Measurements from ENCODE around the gene COPB1.
A peak's percentile ranks its signal among the peaks of the same experiment; 100 is the strongest.
"Not testable (repeated sequence)": the region's sequence is repeated elsewhere in the genome, so short reads cannot be mapped to it uniquely, and the experiment has no call there.

Gene COPB1, protein sequence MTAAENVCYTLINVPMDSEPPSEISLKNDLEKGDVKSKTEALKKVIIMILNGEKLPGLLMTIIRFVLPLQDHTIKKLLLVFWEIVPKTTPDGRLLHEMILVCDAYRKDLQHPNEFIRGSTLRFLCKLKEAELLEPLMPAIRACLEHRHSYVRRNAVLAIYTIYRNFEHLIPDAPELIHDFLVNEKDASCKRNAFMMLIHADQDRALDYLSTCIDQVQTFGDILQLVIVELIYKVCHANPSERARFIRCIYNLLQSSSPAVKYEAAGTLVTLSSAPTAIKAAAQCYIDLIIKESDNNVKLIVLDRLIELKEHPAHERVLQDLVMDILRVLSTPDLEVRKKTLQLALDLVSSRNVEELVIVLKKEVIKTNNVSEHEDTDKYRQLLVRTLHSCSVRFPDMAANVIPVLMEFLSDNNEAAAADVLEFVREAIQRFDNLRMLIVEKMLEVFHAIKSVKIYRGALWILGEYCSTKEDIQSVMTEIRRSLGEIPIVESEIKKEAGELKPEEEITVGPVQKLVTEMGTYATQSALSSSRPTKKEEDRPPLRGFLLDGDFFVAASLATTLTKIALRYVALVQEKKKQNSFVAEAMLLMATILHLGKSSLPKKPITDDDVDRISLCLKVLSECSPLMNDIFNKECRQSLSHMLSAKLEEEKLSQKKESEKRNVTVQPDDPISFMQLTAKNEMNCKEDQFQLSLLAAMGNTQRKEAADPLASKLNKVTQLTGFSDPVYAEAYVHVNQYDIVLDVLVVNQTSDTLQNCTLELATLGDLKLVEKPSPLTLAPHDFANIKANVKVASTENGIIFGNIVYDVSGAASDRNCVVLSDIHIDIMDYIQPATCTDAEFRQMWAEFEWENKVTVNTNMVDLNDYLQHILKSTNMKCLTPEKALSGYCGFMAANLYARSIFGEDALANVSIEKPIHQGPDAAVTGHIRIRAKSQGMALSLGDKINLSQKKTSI

GRCh38 chr11:14499560-14500180 lies at the start of gene COPB1:
TSS of gene COPB1 (minus strand) at chr11:14499811. CDS start at chr11:14498928, 883 bp downstream.
- DNase-seq, result peak; percentile 88

DNA sequence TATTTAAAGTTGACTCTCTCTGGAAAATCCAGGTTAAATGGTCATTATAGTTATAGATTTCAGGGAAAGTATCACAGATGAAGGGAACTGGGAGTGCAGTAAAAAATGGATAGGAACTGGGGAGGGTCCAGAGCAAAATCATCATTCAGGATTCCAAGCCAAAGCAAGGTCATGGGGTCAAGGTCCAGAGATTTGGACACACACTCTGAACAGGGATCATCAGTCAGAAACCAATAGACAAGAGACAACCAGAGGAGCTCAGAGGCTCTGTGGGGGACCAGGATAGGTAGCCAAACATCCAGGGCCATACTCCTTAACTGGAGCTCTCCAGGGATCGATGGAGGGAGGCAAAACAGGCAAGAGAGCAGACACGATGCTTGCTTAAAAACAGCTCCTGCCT lies 47.8 kb upstream of the COPB1 start:
- no peak for DNase-seq

- DNase-seq, result no peak
These were observed 47.1 kb upstream of the COPB1 start for GRCh38 chr11:14546672-14547071.

DNA sequence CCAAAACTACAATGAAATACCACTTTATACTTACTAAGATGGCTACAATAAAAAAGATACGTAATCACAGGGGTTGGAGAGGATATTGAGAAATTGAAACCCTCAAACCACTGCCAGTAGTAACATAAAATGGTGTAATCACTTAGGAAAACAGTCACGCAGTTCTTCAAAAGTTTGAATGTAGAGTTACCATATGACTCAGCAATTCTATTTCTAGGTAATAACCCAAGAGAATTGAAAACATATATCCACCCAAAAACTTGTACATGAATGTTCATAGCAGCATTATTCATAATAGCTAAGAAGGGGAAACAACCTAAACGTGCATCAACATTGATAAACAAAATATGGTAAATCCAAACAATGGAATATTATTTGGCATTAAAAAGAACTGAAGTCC lies 45.0 kb upstream of the COPB1 start:
- no peak for DNase-seq

GRCh38 chr11:14543260-14543659 lies 43.6 kb upstream of the COPB1 start:
- DNase-seq, result no peak

GRCh38 chr11:14542324-14542723 lies 42.7 kb upstream of the COPB1 start:
- DNase-seq, result no peak

GRCh38 chr11:14541192-14541947 lies 41.8 kb upstream of the COPB1 start:
- DNase-seq, result no peak

GRCh38 chr11:14539982-14540421 lies 40.4 kb upstream of the COPB1 start:
- DNase-seq, result no peak

DNA sequence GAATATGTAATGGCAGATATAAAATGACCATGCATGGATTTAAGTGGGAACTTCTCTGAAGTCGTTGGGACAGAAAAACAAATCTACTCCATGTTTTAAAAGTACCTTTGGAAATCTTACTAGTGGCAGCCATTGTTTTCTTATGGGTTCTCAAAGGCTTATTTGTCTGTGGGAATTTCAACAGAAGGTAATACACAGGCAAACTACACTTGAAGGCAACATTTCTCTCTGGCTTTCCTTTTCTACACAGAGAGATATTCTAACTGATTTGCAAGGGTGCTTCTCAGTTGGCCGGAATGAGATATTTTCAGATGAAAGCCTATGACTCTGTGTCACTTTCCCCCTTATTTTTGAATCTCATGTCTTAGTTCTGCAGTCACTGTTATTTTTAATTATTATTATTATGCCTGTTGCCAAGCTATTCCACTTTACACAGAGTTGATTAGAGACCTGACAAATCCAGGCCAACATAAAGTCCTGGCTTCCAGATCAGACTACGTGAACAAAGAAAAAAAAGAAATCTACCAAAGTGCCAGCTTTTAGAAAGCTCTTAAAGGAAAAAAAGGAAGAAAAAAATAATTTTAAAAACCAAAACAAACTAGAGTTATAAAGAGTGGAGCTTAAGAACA lies 39.4 kb upstream of the COPB1 start:
- no peak for DNase-seq

DNA sequence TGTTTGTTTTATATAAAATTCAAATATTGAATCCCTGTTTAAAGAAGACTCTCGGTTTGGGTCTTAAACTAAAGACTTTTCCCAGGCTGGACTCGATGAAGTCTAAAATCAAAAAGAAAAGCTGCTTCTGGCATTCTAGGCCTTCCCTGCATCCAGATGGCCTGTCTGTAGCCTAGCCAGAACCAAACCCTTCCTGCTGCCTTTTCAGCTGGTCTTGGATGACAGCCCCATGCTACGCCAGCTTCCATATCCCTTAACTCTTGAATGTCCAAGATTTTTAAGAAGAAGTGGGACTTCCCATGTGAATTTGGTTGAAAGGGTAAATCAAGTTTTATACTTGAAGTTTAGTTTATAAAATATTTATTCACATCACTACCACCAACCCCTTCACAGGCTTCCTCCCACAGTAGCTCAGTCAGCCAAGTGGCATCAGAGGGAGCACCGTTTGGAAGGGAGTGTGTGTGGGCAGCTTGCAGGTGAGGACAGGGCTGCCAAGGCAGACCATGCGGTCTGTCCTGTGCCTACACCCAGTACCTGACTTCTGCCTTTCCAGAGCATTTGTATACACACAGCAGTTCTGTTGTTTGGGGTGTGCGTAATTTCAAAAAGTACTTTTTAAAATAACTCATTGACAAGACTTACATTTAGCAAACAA lies 38.8 kb upstream of the COPB1 start:
- no peak for DNase-seq

DNA sequence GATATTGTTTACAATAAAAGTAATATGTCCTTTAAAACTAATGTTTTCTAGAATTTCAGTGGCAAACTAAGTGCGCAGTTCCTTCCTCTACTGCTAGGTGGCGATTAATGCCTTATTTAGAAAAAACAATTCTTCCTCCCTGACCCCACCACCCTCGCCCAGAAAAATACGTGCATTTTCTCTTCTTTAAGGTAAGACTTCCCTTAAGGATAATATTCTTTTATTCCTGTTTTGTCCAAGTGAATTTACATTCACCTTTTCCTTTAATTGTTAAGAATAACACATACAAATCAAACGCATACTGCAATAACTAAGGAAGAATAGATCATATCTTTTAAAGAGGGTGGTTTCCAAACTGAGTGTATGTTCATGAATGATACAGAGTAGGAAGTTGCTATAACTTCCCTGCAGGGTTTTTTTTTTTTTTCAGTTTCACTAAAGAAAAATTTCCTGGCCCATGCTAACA lies 37.6 kb upstream of the COPB1 start:
- peak; percentile 40 for DNase-seq

DNA sequence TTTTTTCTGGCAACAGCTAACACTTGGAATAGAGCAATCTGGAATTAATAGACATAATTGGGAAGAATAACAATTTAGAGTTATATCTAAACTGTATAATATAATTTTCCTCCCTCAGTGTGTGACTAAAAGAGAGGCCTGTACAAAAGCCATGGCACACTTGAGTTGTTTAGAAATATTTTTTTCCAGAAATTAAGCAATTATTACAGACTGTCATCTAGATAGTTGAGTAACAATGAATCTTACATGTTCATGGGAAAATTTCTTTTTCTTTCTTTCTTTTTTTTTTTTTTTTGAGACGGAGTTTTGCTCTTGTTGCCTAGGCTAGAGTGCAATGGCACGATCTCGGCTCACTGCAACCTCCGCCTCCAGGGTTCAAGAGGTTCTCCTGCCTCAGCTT lies 35.6 kb upstream of the COPB1 start:
- DNase-seq, result not testable (repeated sequence)

- DNase-seq, result no peak
These were observed 30.3 kb upstream of the COPB1 start for GRCh38 chr11:14529951-14530350.

DNA sequence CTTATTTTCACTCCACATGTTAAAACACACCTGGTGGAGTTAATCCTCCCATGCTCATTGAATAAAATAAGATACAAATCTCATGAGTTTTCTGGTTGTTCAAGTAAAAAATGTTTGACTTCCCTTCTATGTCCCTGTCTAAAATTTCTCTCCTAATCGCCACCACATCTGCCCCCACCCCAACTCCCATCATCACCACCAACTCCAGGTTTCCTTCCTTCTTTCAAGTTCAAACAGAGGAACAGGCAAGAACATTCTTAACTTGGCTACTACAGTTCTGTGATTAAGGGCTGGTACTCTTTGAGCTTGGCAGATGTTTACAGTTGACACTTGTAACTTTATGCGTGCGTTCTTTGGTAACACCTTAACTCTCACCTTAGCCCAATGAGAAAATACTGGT lies 29.7 kb upstream of the COPB1 start:
- DNase-seq, result no peak

GRCh38 chr11:14522801-14523200 lies 23.2 kb upstream of the COPB1 start:
- no peak for DNase-seq

DNA sequence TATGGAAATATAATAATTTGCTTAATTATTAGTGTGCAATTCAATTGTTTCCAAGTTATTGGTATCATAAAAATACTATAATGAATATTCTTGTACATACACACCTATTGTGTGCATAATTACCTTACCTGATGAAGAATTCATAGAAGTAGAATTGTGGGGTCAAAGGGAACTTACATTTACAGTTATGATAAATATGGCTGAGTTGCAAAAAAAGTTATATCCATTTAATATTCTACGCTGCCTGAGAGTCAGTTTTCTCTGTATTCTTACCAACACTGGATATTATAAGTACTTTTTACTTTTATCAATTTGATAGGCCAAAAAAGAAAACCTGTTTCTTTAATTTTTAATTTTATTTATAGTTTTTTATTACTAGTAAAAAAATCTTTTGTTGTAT lies 22.6 kb upstream of the COPB1 start:
- no peak for DNase-seq

- no peak for DNase-seq
These were observed 21.1 kb upstream of the COPB1 start for GRCh38 chr11:14520747-14521151.

DNA sequence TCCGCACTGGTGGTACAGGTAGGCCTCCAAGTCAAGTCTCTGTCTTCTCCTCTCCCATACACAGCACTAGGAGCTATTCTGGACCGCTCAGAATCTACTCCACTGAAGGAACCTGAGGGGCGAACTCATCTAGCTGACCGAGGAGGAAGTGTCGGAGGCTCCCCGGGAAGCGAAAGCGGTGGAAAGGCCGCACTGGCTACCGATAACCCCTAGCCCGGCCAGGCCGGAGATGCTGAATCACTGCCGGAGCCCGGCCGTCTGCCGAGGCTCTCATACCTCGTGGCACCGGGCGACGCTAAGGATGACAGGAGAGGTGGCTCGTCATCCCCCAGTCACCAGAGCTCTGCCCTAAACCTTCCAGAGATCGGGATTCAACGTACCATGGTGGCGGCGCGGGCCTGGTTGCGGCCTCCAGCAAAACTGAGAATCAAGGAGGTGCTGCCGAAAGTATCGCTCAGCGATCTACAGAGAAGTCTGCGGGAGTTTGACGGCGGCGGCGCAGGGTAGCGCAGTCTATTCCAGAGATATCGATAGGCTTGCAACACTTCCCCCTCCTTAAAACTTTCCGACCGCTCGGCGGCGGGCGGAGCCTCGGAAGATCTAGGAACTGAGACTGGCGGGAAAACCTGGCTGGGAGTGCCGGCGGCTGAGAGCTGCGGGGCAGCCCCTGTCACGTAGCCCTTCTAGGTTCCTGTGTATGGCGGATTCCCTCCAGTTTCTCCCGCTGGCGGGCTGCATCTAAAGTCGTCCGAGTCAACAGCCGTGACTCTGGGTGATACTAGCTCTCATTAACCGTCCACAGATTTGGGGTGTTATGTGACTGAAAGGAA lies 20.5 kb upstream of the COPB1 start, which contains the start of gene PSMA1:
Gene PSMA1, minus strand, starts transcription at position 470 of the 830 bp plus-strand sequence. Its CDS starts 87 bp downstream, at position 383.
- DNase-seq, result peak; percentile 97

- no peak for DNase-seq
These were observed 19.9 kb upstream of the COPB1 start for GRCh38 chr11:14519597-14519916.

DNA sequence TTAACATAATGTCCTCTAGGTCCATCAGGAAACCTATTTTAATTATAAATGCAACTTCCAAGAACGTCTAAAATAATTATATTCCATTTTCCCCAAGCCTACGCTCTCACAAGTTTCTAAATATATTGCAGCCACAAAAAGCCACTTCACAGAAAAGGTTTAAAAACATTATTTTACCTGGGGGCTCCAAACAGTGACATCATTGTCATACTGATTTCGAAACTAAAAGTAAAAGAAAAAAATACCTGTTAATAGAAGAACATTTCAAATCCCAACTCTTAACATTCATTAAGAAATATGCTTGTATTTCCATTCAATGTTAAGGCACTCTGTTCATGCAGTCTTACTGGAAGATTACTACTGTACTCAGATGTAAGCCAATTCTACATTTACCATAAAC lies 19.2 kb upstream of the COPB1 start:
- DNase-seq, result no peak

Data from DMS79 treated with DMSO at 0.1 percent for 48 hours (cell line).